Measurements from ENCODE around the gene GOLGA2. TPM values are rescaled to one million over a fixed set of nuclear protein-coding genes. Genes with fewer than 3 reads are reported as not detected.

GOLGA2 gene
- total RNA-seq, 1 experiment from 2014 or later: 51.0 TPM

DNA sequence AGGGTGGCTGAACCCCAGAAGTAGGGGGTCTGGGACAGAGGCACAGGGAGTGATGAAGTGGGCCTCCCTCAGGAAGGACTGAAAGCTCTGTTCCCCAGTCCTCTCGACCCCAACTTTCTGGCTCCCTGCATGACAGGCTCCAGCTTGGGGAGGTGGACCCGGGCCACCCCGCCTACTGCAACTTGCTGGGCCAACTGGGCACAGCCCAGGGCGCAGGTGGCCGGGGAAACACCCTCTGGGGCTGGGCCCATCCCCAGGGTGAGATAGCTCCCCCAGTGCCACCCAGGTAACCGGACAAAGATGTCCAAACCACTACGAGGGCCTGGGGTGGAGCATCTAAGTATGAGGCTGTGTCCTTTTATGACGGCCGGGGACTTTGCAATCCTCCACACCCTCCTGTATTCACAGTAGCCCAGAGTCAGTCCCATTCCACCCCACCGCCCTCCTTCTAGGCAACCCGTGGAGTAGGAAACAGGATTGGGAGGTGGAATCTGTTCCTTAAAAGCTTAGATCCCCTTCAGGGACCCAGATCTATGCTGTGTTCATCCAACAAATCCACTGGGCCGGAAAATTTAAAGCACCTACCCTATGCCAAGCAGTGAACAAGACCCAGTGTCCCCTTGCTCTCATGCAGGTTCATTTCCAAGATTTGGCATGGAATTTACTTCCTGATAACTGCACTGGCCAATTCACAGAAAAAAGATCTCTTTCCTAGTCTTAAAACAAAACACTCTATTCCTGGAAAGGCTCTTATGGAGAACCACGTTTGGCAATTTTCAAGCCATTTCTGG lies 52.7 kb downstream of the GOLGA2 start:
- Histone ChIP-seq H4K8ac (replicated peaks; ENCODE audit: insufficient read length, low read depth, low read length) (no peak overlapping the region), H4K20me1 (ENCODE audit: control insufficient read depth, insufficient read depth, insufficient read length) (peaks cover 4% of the 10 kb centered on the region), H2AK5ac (ENCODE audit: insufficient read length, low read length) (no peak overlapping the region), H3K9ac (ENCODE audit: extremely low read depth, insufficient read length, low read length) (no peak overlapping the region), H3K23me2 (ENCODE audit: insufficient read length, low read depth, low read length, poor library complexity, severe bottlenecking) (peaks cover 3% of the 10 kb centered on the region), H2BK12ac (ENCODE audit: insufficient read length, low read depth, low read length) (no peak overlapping the region), H3K4me1 (ENCODE audit: insufficient read depth, low read length) (no peaks in the 10 kb centered on the region), H3K9me3 (ENCODE audit: control insufficient read depth, low read depth, low read length) (no peaks in the 10 kb centered on the region), H3K18ac (ENCODE audit: insufficient read length, low read depth, low read length) (no peak overlapping the region), H3K23ac (ENCODE audit: insufficient read length, low read depth, low read length) (no peak overlapping the region), H3K4ac (ENCODE audit: low read depth, low read length) (no peak overlapping the region), H2BK15ac (ENCODE audit: low read depth, low read length) (no peak overlapping the region), H3T11ph (ENCODE audit: low read length) (no peak overlapping the region), H3K27me3 (ENCODE audit: insufficient read depth, low read length) (no peaks in the 10 kb centered on the region), H3K14ac (ENCODE audit: insufficient read depth, low read length) (no peak overlapping the region), H4K91ac (ENCODE audit: insufficient read length, low read depth, low read length) (no peak overlapping the region), H2AFZ (ENCODE audit: low read length) (no peak overlapping the region), H2BK120ac (ENCODE audit: low read depth, low read length, poor library complexity, severe bottlenecking) (no peak overlapping the region), H2BK20ac (ENCODE audit: low read depth, low read length, poor library complexity, severe bottlenecking) (no peak overlapping the region), H3K27ac (ENCODE audit: insufficient read length, low read depth, low read length) (no peak overlapping the region), H4K5ac (ENCODE audit: insufficient read length, low read depth, low read length) (no peak overlapping the region), H3K79me1 (ENCODE audit: insufficient read depth, low read depth, low read length, poor library complexity, severe bottlenecking) (no peaks in the 10 kb centered on the region), H2BK5ac (ENCODE audit: insufficient read length, low read length) (no peak overlapping the region), H3K79me2 (ENCODE audit: insufficient read depth, low read length) (no peaks in the 10 kb centered on the region), H3K4me2 (ENCODE audit: insufficient read depth, insufficient read length, low read length) (no peak overlapping the region), H3K56ac (ENCODE audit: insufficient read length, low read depth, low read length) (no peak overlapping the region)
- H3K27me3 Mint-ChIP-seq (ENCODE audit: low read depth): no peaks in the 10 kb centered on the region; the same call in 1 of the 2 replicates
- no CpG with 5 or more reads among the region's 13 CpGs for WGBS (ENCODE audit: extremely low coverage, insufficient read length, low lambda C conversion rate)
- H3K36me3 Mint-ChIP-seq (ENCODE audit: insufficient read depth in 1 of 3, low read depth in 3 of 3): peaks cover 14 to 44% (median 37%) of the 10 kb centered on the region in 3 experiments
- no peaks in the 10 kb centered on the region for H3K9me3 Mint-ChIP-seq
- H3K4me1 Mint-ChIP-seq: peaks cover 7 to 9% of the 10 kb centered on the region in 2 experiments
- H3K27ac Mint-ChIP-seq: 0 out of 7 replicates have a peak overlapping the region, but pooled peaks of 1 of the 3 experiments have one; percentile 15
- TF ChIP-seq, protein P1, sequence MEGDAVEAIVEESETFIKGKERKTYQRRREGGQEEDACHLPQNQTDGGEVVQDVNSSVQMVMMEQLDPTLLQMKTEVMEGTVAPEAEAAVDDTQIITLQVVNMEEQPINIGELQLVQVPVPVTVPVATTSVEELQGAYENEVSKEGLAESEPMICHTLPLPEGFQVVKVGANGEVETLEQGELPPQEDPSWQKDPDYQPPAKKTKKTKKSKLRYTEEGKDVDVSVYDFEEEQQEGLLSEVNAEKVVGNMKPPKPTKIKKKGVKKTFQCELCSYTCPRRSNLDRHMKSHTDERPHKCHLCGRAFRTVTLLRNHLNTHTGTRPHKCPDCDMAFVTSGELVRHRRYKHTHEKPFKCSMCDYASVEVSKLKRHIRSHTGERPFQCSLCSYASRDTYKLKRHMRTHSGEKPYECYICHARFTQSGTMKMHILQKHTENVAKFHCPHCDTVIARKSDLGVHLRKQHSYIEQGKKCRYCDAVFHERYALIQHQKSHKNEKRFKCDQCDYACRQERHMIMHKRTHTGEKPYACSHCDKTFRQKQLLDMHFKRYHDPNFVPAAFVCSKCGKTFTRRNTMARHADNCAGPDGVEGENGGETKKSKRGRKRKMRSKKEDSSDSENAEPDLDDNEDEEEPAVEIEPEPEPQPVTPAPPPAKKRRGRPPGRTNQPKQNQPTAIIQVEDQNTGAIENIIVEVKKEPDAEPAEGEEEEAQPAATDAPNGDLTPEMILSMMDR (conservative IDR thresholded peaks at IDR 0.05): no peak
- DNase-seq: no peak
- H3K4me3 Mint-ChIP-seq: no peak overlapping the region
